ENCODE data around the gene CLCN6.

Gene CLCN6

DNA sequence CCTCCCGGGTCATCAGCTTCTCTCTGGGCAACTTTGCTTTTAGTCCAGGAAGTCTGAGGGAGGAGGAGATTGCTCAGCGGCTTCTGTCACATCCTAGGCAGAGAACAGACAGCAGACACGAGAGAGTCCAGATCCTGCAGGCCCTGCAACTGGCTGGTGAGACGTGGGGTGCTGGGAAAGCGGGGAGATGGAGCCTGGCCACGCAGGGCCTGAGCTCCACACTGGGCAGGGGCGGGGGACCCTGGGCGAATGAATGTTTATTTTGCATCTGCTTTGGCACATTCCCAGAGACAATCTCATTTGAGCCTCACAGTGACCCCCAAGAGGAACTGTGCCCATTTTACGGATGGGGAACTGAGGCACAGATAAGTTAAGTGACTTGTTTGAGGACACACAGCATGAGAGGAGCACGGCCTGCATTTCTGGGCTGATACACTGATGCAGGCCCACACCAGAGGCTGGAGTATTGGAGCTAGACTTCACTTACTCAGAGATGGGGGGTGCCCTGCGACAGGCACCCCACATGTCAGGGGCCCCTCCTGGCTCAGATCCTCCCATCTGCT, 34.4 kb upstream of the CLCN6 start:
- FAIRE-seq, result no peak
- no peak for TF ChIP-seq CTCF (IDR thresholded peaks at IDR 0.05; ENCODE audit: insufficient read depth, missing control alignments)

GRCh38 chr1:11772458-11772857, 33.5 kb upstream of the CLCN6 start:
- FAIRE-seq, result no peak
- no peak for TF ChIP-seq CTCF (IDR thresholded peaks at IDR 0.05; ENCODE audit: insufficient read depth, missing control alignments)
- no peak for DNase-seq (ENCODE audit: insufficient read length, low spot score)

More for the DNA sequence above, 34.4 kb upstream of the CLCN6 start:
- DNase-seq (ENCODE audit: insufficient read length, low spot score), result no peak

DNA sequence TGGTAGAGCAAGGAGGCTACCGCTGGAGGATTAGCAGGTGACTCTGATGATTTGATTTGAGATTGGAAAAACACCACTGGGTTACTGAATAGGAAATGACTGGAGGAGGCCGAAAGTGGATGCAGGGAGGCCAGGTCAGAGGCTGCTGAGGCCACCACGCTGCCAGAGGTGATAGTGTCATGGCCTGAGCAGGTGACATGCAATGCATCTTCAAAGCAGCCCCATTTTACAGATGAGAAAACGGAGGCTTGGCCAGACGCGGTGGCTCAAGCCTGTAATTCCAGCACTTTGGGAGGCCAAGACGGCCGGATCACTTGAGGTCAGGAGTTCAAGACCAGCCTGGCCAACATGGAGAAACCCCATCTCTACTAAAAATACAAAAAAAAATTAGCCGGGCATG, 31.2 kb upstream of the CLCN6 start:
- FAIRE-seq (no peak), DNase-seq (ENCODE audit: insufficient read length, low spot score) (no peak)
- no peak for TF ChIP-seq CTCF (IDR thresholded peaks at IDR 0.05; ENCODE audit: insufficient read depth, missing control alignments)

DNA sequence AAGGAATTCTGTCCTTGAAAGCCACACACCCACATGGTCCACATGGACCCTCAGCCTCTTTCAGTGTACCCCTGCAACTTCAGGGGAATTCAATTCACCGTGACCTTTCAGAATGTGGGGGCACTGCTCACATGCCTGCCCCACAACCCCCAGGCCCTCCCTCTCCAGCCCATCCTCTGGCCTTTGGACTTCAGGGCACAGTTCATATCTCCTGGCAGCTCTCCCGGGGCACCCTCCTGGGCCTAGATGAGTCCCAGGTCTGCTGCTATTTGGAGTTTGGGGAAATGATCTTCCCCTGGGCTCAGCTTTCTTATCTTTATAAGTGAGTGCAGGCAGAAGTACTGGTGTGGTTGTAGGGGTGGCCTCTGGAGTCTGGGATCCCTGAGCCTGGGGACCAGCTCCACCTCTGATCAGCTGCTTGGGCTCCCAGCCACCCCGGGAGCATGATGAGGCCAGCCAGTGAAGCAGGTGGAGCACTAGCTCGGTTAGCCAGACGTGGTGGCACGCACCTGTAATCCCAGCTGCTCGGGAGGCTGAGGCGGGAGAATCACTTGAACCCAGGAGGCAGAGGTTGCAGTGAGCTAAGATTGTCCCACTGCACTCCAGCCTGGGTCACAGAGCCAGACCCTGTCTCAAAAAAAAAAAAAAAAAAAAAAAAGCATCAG, 28.2 kb upstream of the CLCN6 start:
- TF ChIP-seq CTCF (IDR thresholded peaks at IDR 0.05; ENCODE audit: insufficient read depth, missing control alignments), result no peak
- FAIRE-seq (no peak), DNase-seq (ENCODE audit: insufficient read length, low spot score) (no peak)

DNA sequence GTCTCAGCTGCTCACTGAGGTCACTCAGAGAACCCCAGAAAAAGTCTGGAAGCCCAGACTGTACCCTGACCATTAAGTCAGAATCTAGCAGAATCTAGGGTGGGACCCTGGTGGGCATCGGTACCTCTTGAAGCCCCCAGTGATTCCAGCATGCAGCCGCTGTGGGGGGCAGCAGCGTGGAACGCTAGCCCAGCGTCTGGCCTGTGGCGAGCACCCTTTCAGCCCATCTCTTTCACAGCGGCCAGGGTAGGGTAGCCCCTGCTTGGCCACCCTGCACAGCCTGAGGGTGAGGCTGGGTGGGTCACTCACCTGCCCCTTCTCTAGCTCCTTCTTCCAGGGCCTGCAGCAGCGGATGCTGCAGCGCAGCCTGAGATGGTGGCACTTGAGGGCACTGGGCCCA, 27.7 kb upstream of the CLCN6 start:
- FAIRE-seq, result no peak
- DNase-seq (ENCODE audit: insufficient read length, low spot score), result no peak
- TF ChIP-seq CTCF (IDR thresholded peaks at IDR 0.05; ENCODE audit: insufficient read depth, missing control alignments), result no peak

- FAIRE-seq (no peak), DNase-seq (ENCODE audit: insufficient read length, low spot score) (no peak)
- TF ChIP-seq CTCF (IDR thresholded peaks at IDR 0.05; ENCODE audit: insufficient read depth, missing control alignments), result no peak
Observed at GRCh38 chr1:11778844-11779623, 27.0 kb upstream of the CLCN6 start.
